ENCODE measurements around the gene FAM222A.

DNA sequence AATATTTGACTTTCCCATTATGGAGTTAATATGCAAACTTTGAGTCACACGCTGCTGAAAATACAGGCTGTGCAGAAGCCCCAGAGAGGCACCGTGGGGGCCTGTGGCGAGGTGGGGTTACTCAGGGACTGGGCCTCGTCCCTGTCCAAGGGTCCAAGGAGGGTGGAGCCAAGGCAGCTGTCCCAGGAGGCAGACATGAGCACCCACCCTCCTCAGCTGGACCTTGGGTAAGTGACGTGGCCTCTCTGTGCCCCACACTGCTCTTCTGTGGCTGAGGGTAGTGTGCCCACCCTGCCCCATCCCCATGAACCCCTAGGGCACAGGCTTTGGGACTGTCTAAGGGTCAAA is 39.4 kb downstream of the FAM222A start:
- TF ChIP-seq, protein P1, sequence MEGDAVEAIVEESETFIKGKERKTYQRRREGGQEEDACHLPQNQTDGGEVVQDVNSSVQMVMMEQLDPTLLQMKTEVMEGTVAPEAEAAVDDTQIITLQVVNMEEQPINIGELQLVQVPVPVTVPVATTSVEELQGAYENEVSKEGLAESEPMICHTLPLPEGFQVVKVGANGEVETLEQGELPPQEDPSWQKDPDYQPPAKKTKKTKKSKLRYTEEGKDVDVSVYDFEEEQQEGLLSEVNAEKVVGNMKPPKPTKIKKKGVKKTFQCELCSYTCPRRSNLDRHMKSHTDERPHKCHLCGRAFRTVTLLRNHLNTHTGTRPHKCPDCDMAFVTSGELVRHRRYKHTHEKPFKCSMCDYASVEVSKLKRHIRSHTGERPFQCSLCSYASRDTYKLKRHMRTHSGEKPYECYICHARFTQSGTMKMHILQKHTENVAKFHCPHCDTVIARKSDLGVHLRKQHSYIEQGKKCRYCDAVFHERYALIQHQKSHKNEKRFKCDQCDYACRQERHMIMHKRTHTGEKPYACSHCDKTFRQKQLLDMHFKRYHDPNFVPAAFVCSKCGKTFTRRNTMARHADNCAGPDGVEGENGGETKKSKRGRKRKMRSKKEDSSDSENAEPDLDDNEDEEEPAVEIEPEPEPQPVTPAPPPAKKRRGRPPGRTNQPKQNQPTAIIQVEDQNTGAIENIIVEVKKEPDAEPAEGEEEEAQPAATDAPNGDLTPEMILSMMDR (IDR thresholded peaks at IDR 0.05; ENCODE audit: control extremely low read depth in 1 of 3, insufficient read depth in 1 of 3, low read depth in 1 of 3, low read length in 3 of 3): no peak
- TF ChIP-seq CREB1 (IDR thresholded peaks at IDR 0.05): no peak
